LoVo (cell line): Measurements from ENCODE around the gene CRIM1.

Source experiments
- DNase-seq: peaks from one replicate; pipeline ENCODE4 v3.0.0-alpha.2; 2016; ENCODE audit warnings: low spot score

The CRIM1 gene

GRCh38 chr2:36554531-36554930 lies 199.0 kb downstream of the CRIM1 start:
- DNase-seq: no peak

GRCh38 chr2:36555789-36556188 lies 200.2 kb downstream of the CRIM1 start:
- DNase-seq: no peak

- DNase-seq: no peak
These were observed 201.3 kb downstream of the CRIM1 start for GRCh38 chr2:36556842-36557241.

GRCh38 chr2:36559221-36559942 lies 203.8 kb downstream of the CRIM1 start:
- no peak for DNase-seq

- DNase-seq: peak; percentile 19
These were observed 205.1 kb downstream of the CRIM1 start for GRCh38 chr2:36560726-36561125.

GRCh38 chr2:36561237-36561944 lies 205.8 kb downstream of the CRIM1 start:
- DNase-seq: peak; percentile 94

- DNase-seq: peak; percentile 60
These were observed 206.7 kb downstream of the CRIM1 start for GRCh38 chr2:36562240-36562639.

GRCh38 chr2:36562973-36563532 lies 207.5 kb downstream of the CRIM1 start:
- DNase-seq: peak; percentile 15

GRCh38 chr2:36564377-36564930 lies 208.9 kb downstream of the CRIM1 start:
- no peak for DNase-seq

- DNase-seq: no peak
These were observed 210.1 kb downstream of the CRIM1 start for GRCh38 chr2:36565712-36566111.

- DNase-seq: no peak
These were observed 211.3 kb downstream of the CRIM1 start for GRCh38 chr2:36566887-36567286.

GRCh38 chr2:36567711-36568408 lies 212.3 kb downstream of the CRIM1 start:
- DNase-seq: peak; percentile 56

- DNase-seq: peak; percentile 78
These were observed 213.1 kb downstream of the CRIM1 start for GRCh38 chr2:36568516-36569246.

- DNase-seq: peak; percentile 22
These were observed 213.8 kb downstream of the CRIM1 start for GRCh38 chr2:36569267-36569856.

GRCh38 chr2:36570416-36570815 lies 214.8 kb downstream of the CRIM1 start:
- DNase-seq: no peak

- no peak for DNase-seq
These were observed 216.6 kb downstream of the CRIM1 start for GRCh38 chr2:36572054-36572718.

GRCh38 chr2:36572719-36573059 lies 217.1 kb downstream of the CRIM1 start:
- DNase-seq: no peak

GRCh38 chr2:36573165-36573564 lies 217.6 kb downstream of the CRIM1 start:
- no peak for DNase-seq

GRCh38 chr2:36574560-36574959 lies 219.0 kb downstream of the CRIM1 start:
- DNase-seq: no peak

GRCh38 chr2:36577884-36578283 lies 222.3 kb downstream of the CRIM1 start:
- no peak for DNase-seq
